D721Med (cell line): ENCODE measurements around the gene ANOS1.

Experiments
- DNase-seq: peaks from one replicate; pipeline ENCODE4 v3.0.0; 2011; ENCODE audit warnings: low spot score; ENCODE audit not compliant: insufficient read length
- FAIRE-seq: peaks from 2 replicates; lab custom pipeline; 2011; peaks lifted over from hg19 to GRCh38; lab: Jason Lieb, UNC
- TF ChIP-seq, protein P1 (sequence below): IDR thresholded peaks from 2 replicates; pipeline ENCODE4 v1.5.1; 2012; ENCODE audit warnings: mild to moderate bottlenecking, control low read depth; ENCODE audit not compliant: insufficient read depth; ENCODE audit errors: missing control alignments

Gene ANOS1

DNA sequence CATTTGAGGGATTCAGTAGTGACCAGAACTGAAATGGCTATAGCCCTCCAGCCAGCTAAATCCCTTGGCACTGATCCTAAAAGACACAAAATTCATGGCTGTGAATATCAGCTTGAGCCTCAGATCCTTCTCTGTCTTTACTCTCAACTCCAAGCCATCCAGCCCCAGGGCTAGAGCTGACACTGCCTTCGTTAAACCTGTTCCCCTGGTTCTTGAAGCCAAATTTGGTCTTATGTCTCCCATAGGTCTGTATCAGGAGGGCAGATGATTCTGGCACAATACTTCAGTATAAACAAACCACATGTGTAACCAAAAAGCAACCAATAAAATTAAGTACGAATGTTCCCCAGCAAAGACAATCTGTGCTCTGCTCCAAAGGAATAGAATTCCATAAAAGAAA, 78.0 kb downstream of the ANOS1 start:
- TF ChIP-seq, protein P1, sequence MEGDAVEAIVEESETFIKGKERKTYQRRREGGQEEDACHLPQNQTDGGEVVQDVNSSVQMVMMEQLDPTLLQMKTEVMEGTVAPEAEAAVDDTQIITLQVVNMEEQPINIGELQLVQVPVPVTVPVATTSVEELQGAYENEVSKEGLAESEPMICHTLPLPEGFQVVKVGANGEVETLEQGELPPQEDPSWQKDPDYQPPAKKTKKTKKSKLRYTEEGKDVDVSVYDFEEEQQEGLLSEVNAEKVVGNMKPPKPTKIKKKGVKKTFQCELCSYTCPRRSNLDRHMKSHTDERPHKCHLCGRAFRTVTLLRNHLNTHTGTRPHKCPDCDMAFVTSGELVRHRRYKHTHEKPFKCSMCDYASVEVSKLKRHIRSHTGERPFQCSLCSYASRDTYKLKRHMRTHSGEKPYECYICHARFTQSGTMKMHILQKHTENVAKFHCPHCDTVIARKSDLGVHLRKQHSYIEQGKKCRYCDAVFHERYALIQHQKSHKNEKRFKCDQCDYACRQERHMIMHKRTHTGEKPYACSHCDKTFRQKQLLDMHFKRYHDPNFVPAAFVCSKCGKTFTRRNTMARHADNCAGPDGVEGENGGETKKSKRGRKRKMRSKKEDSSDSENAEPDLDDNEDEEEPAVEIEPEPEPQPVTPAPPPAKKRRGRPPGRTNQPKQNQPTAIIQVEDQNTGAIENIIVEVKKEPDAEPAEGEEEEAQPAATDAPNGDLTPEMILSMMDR, result no peak
- FAIRE-seq (no peak), DNase-seq (no peak)

DNA sequence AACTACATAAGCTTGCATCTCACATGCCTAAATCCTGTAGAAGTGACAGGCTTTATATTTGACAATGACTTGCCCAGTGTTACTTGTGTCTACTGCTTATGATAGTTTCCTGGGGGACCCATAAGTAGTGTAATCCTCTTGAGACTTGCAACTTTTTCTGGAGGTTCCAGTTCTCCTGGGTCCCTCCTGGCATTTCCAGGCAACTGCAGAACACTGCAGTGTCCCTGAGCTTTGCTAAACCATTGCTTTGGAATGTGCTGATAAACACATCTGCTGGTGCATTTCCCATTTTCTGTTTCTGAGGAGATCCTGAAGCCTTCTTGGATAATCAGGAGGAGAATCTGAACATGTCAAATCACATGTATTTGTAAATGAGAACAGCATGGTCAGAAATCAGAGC, 82.0 kb downstream of the ANOS1 start:
- FAIRE-seq, result no peak
- no peak for DNase-seq
- TF ChIP-seq, protein P1, result no peak

DNA sequence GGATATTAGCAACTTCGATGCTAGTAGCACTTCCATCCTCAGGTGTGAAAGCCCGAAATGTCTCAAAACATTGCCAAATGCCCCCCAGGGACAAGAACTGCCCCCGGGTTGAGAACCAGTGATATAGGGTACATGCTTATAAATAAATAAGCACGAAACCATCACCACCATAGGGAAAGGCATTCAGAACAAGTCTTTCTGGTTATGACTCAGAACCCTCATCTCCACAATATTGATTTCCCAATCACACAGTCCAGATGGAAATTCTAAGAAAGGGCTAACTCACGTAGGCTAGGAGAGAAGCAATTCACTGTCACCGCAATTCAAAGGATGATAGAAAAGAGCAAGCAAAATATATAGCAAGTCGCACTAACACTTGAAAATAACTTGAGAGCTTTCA, 84.8 kb downstream of the ANOS1 start:
- no peak for DNase-seq
- TF ChIP-seq, protein P1, result no peak
- FAIRE-seq, result no peak

DNA sequence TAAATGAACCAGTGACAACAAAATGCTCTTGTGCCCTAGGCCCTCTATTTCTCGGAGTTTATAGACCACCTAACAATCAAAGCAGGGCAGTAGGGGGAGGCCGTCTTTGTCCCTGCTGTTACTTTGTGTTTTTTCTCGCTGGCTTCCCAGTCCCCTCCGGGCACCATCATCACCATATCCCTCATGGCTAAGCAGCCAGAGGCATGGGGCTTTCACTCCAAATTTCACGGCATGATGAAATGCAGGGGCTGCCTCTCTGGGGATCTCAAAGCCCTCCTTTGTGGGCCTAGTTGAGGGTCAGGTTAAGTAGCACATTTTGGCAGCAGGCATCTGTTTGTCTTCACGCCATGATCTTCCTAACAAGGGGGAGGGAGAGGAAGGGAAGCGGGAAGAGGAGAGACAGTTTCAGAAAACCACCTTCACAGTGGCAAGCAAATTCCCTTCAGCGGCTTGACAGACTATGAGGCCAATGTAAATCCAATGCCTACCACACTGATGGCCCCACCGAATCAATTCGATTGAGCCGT, 91.9 kb downstream of the ANOS1 start:
- DNase-seq (no peak), FAIRE-seq (no peak)
- TF ChIP-seq, protein P1, result no peak

DNA sequence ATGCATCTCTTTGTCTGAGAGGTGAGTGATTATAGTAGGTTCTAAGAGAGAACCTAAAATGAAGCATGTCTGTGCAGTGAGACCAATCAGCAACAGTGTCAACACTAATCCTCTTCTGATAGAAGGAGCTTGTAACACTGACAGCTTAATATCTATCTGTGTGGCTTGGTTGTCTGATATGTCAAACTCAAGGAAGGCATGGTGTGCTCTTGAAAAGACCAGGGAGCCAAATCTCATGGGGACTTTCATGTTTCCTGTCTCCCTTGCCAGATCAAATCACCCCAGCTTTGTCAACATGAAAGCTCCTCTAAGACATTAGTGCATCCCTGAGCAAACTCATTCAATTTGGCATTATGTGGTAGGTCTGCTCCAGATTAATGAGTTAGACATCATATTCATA, 95.4 kb downstream of the ANOS1 start:
- DNase-seq (no peak), FAIRE-seq (peak; percentile 88)
- TF ChIP-seq, protein P1, result no peak

DNA sequence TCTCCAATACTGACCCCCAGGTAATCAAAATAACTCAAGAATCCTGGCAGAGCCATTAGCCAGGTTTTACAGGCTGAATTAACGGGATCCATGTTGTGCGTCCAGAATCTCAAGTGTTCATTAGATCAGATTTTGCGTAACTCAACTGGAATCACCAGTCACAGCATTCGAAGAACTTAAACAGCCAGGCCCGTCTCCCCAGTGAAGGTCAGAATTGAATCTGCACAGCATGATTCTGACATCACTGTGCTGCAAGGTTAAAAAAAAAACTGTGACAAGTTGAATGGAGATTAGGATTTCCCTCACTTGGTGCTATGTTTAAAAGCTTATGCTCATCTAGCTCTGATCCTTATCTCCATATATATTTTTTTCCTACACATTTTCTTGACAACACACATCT, 96.1 kb downstream of the ANOS1 start:
- DNase-seq (no peak), FAIRE-seq (no peak)
- TF ChIP-seq, protein P1, result no peak

DNA sequence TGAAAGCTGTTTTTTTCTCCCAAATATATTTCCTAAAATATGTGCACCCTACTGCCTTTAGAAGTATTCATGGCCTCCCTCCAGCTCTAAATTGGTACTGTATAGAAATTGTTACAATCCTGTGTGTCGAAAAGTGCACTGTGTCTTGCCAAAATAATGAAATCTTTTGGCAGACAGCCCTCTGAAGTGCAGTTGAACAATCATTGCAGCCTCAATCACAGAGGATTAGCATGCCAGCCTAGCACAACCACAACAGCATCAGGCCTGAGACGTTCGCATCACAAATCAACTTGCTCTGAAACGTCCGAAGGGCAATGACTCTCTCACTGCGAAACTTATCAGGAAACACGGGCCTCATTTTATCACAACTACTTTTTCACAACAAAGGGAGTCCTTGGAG, 99.0 kb downstream of the ANOS1 start:
- FAIRE-seq (no peak), DNase-seq (no peak)
- TF ChIP-seq, protein P1, result no peak
